Activated naive CD8-positive, alpha-beta T cell treated with anti-CD3 and anti-CD28 coated beads, Interleukin-2, amount 50 U/mL, for 24 hours (primary cell): ENCODE results near the gene ACADSB.

ENCODE experiments used
- ATAC-seq: fragments of 150-1000 bp; cut with Tn5 transposase; one replicate; pipeline ENCODE4 v1.10.0; 2021
- DNase-seq: peaks from one replicate; pipeline ENCODE4 v3.0.0; 2021
- H3K27ac Mint-ChIP-seq: one replicate; pipeline ENCODE4 v1.8.0; 2021; ENCODE audit warnings: mild to moderate bottlenecking, mixed read lengths
- H3K27me3 Mint-ChIP-seq: one replicate; pipeline ENCODE4 v1.8.0; 2021; ENCODE audit warnings: mixed read lengths
- H3K36me3 Mint-ChIP-seq: one replicate; pipeline ENCODE4 v1.8.0; 2021; ENCODE audit warnings: low read depth, mixed read lengths
- H3K4me1 Mint-ChIP-seq: one replicate; pipeline ENCODE4 v1.8.0; 2021; ENCODE audit warnings: mixed read lengths
- H3K4me3 Mint-ChIP-seq: one replicate; pipeline ENCODE4 v1.8.0; 2021; ENCODE audit warnings: mild to moderate bottlenecking, moderate library complexity, mixed read lengths
- H3K9me3 Mint-ChIP-seq: one replicate; pipeline ENCODE4 v1.8.0; 2021; ENCODE audit warnings: mixed read lengths

The ACADSB gene

GRCh38 chr10:123087348-123087747 is 78.5 kb downstream of the ACADSB start:
- no peak overlapping the region for H3K4me3 Mint-ChIP-seq
- peaks cover 5% of the 10 kb centered on the region for H3K9me3 Mint-ChIP-seq
- DNase-seq: no peak
- peaks cover 8% of the 10 kb centered on the region for H3K27me3 Mint-ChIP-seq
- ATAC-seq: no peak
- H3K27ac Mint-ChIP-seq: no peak overlapping the region
- H3K4me1 Mint-ChIP-seq: peaks cover 3% of the 10 kb centered on the region
- H3K36me3 Mint-ChIP-seq: no peaks in the 10 kb centered on the region

GRCh38 chr10:123087786-123088185 is 79.0 kb downstream of the ACADSB start:
- no peak for DNase-seq
- no peak for ATAC-seq
- peaks cover 12% of the 10 kb centered on the region for H3K27me3 Mint-ChIP-seq
- no peak overlapping the region for H3K4me3 Mint-ChIP-seq
- no peak overlapping the region for H3K27ac Mint-ChIP-seq
- H3K4me1 Mint-ChIP-seq: peaks cover 3% of the 10 kb centered on the region
- no peaks in the 10 kb centered on the region for H3K36me3 Mint-ChIP-seq
- H3K9me3 Mint-ChIP-seq: peaks cover 5% of the 10 kb centered on the region

- DNase-seq (no peak), ATAC-seq (no peak)
- H3K4me1 Mint-ChIP-seq: peaks cover 3% of the 10 kb centered on the region
- H3K9me3 Mint-ChIP-seq: no peaks in the 10 kb centered on the region
- no peak overlapping the region for H3K27ac Mint-ChIP-seq
- no peak overlapping the region for H3K4me3 Mint-ChIP-seq
- no peaks in the 10 kb centered on the region for H3K36me3 Mint-ChIP-seq
- peaks cover 20% of the 10 kb centered on the region for H3K27me3 Mint-ChIP-seq
Observed at GRCh38 chr10:123092635-123093414, 84.0 kb downstream of the ACADSB start.

GRCh38 chr10:123093489-123093888 is 84.7 kb downstream of the ACADSB start:
- Mint-ChIP-seq H3K4me3 (no peak overlapping the region), H3K27ac (no peak overlapping the region), H3K36me3 (no peaks in the 10 kb centered on the region), H3K4me1 (peaks cover 3% of the 10 kb centered on the region), H3K27me3 (peaks cover 20% of the 10 kb centered on the region), H3K9me3 (no peaks in the 10 kb centered on the region)
- ATAC-seq (no peak), DNase-seq (no peak)

GRCh38 chr10:123096452-123096851 is 87.6 kb downstream of the ACADSB start:
- Mint-ChIP-seq H3K27ac (no peak overlapping the region), H3K4me3 (no peak overlapping the region), H3K36me3 (no peaks in the 10 kb centered on the region), H3K9me3 (no peaks in the 10 kb centered on the region), H3K27me3 (peaks cover 16% of the 10 kb centered on the region), H3K4me1 (no peaks in the 10 kb centered on the region)
- no peak for ATAC-seq
- no peak for DNase-seq

- ATAC-seq (no peak), DNase-seq (no peak)
- H3K36me3 Mint-ChIP-seq: no peaks in the 10 kb centered on the region
- H3K4me1 Mint-ChIP-seq: no peaks in the 10 kb centered on the region
- no peaks in the 10 kb centered on the region for H3K9me3 Mint-ChIP-seq
- H3K27ac Mint-ChIP-seq: no peak overlapping the region
- H3K27me3 Mint-ChIP-seq: peaks cover 16% of the 10 kb centered on the region
- no peak overlapping the region for H3K4me3 Mint-ChIP-seq
Observed at GRCh38 chr10:123097039-123097438, 88.2 kb downstream of the ACADSB start.

GRCh38 chr10:123100030-123100762 is 91.4 kb downstream of the ACADSB start:
- DNase-seq (no peak), ATAC-seq (no peak)
- Mint-ChIP-seq H3K9me3 (no peaks in the 10 kb centered on the region), H3K27ac (no peak overlapping the region), H3K27me3 (peaks cover 6% of the 10 kb centered on the region), H3K36me3 (no peaks in the 10 kb centered on the region), H3K4me3 (no peak overlapping the region), H3K4me1 (no peaks in the 10 kb centered on the region)

- Mint-ChIP-seq H3K36me3 (no peaks in the 10 kb centered on the region), H3K27ac (no peak overlapping the region), H3K9me3 (no peaks in the 10 kb centered on the region), H3K4me1 (no peaks in the 10 kb centered on the region), H3K27me3 (peaks cover 5% of the 10 kb centered on the region), H3K4me3 (no peak overlapping the region)
- DNase-seq (no peak), ATAC-seq (no peak)
Observed at GRCh38 chr10:123101872-123102271, 93.1 kb downstream of the ACADSB start.

- no peak overlapping the region for H3K4me3 Mint-ChIP-seq
- ATAC-seq (no peak), DNase-seq (no peak)
- no peaks in the 10 kb centered on the region for H3K36me3 Mint-ChIP-seq
- H3K27me3 Mint-ChIP-seq: peaks cover 5% of the 10 kb centered on the region
- no peaks in the 10 kb centered on the region for H3K4me1 Mint-ChIP-seq
- H3K9me3 Mint-ChIP-seq: no peaks in the 10 kb centered on the region
- H3K27ac Mint-ChIP-seq: no peak overlapping the region
Observed at GRCh38 chr10:123102673-123103072, 93.9 kb downstream of the ACADSB start.

GRCh38 chr10:123103944-123104343 is 95.1 kb downstream of the ACADSB start:
- H3K4me3 Mint-ChIP-seq: no peak overlapping the region
- no peak for ATAC-seq
- DNase-seq: no peak

More at GRCh38 chr10:123103944-123104343, 95.1 kb downstream of the ACADSB start:
- H3K36me3 Mint-ChIP-seq: no peaks in the 10 kb centered on the region
- no peak overlapping the region for H3K27ac Mint-ChIP-seq
- H3K4me1 Mint-ChIP-seq: no peaks in the 10 kb centered on the region
- H3K27me3 Mint-ChIP-seq: peaks cover 6% of the 10 kb centered on the region
- no peaks in the 10 kb centered on the region for H3K9me3 Mint-ChIP-seq
